ENCODE measurements around the gene ENOX1.
"Not testable (repeated sequence)": the region's sequence is repeated elsewhere in the genome, so short reads cannot be mapped to it uniquely, and the experiment has no call there.

Gene ENOX1

GRCh38 chr13:43786766-43787517, at the start of gene ENOX1:
Gene ENOX1, minus strand, starts transcription at chr13:43786972.
- peak; percentile 79 for DNase-seq (ENCODE audit: low spot score)

GRCh38 chr13:43835701-43836100, 48.9 kb upstream of the ENOX1 start:
- DNase-seq (ENCODE audit: low spot score) = no peak

- no peak for DNase-seq (ENCODE audit: low spot score)
These were observed 44.3 kb upstream of the ENOX1 start for GRCh38 chr13:43831088-43831487.

- peak; percentile 20 for DNase-seq (ENCODE audit: low spot score)
These were observed 43.7 kb upstream of the ENOX1 start for GRCh38 chr13:43830497-43830881.

- DNase-seq (ENCODE audit: low spot score) = not testable (repeated sequence)
These were observed 37.9 kb upstream of the ENOX1 start for GRCh38 chr13:43824656-43825055.

GRCh38 chr13:43822969-43823368, 36.2 kb upstream of the ENOX1 start:
- no peak for DNase-seq (ENCODE audit: low spot score)

GRCh38 chr13:43816401-43816889, 29.7 kb upstream of the ENOX1 start:
- no peak for DNase-seq (ENCODE audit: low spot score)

- DNase-seq (ENCODE audit: low spot score) = peak; percentile 57
These were observed 28.4 kb upstream of the ENOX1 start for GRCh38 chr13:43815204-43815603.

GRCh38 chr13:43808676-43809075, 21.9 kb upstream of the ENOX1 start:
- DNase-seq (ENCODE audit: low spot score) = no peak

GRCh38 chr13:43805681-43806128, 18.9 kb upstream of the ENOX1 start:
- DNase-seq (ENCODE audit: low spot score) = no peak

GRCh38 chr13:43805071-43805468, 18.3 kb upstream of the ENOX1 start:
- DNase-seq (ENCODE audit: low spot score) = peak; percentile 65

GRCh38 chr13:43804461-43805070, 17.8 kb upstream of the ENOX1 start:
- peak; percentile 28 for DNase-seq (ENCODE audit: low spot score)

- no peak for DNase-seq (ENCODE audit: low spot score)
These were observed 15.7 kb upstream of the ENOX1 start for GRCh38 chr13:43802511-43802910.

- DNase-seq (ENCODE audit: low spot score) = no peak
These were observed 14.1 kb upstream of the ENOX1 start for GRCh38 chr13:43800828-43801227.

- DNase-seq (ENCODE audit: low spot score) = no peak
These were observed 12.4 kb upstream of the ENOX1 start for GRCh38 chr13:43799191-43799590.

GRCh38 chr13:43797869-43798268, 11.1 kb upstream of the ENOX1 start:
- no peak for DNase-seq (ENCODE audit: low spot score)

GRCh38 chr13:43797159-43797558, 10.4 kb upstream of the ENOX1 start:
- no peak for DNase-seq (ENCODE audit: low spot score)

GRCh38 chr13:43794416-43794815, 7.6 kb upstream of the ENOX1 start:
- DNase-seq (ENCODE audit: low spot score) = no peak

GRCh38 chr13:43792076-43792881, 5.5 kb upstream of the ENOX1 start:
- DNase-seq (ENCODE audit: low spot score) = no peak

- peak; percentile 44 for DNase-seq (ENCODE audit: low spot score)
These were observed 1.2 kb upstream of the ENOX1 start for GRCh38 chr13:43787997-43788396.

GRCh38 chr13:43787518-43787891, 733 bp upstream of the ENOX1 start:
- no peak for DNase-seq (ENCODE audit: low spot score)

GRCh38 chr13:43786472-43786765, 353 bp downstream of the ENOX1 start:
- no peak for DNase-seq (ENCODE audit: low spot score)
